ENCODE measurements around the gene GABRG3. TPM values are rescaled to one million over a fixed set of nuclear protein-coding genes. Genes with fewer than 3 reads are reported as not detected.

GABRG3 gene
- not detected for total RNA-seq
- not detected for polyA plus RNA-seq

DNA sequence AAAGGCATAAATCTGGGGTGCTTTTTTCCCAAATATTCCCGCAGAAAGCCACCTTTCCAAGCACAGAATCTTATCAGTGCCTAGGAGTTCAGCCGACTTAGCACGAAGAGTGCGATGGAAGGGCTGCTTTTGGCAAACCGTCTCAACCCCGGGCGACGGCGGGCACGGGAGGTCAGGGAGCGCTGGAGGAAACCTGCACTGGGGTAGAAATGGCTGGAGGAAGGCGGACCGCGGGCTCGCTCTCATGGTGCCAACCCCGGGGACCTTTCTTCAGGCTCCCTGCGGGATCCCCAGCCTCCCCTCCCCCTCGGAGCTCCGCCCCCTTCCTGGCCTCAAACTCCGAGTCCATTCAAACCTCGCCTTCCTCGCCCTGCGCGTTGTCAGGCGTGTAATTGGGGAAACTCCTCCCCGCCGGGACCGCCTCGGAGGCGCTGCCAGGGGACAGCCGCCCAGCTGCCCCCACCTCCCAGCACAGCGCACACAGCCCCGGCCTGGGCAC lies at the start of gene GABRG3:
GABRG3 (plus strand) TSS at position 470 of the 499 bp plus-strand sequence.
- Mint-ChIP-seq H3K27ac (no peak within 1 kb of the TSS), H3K9me3 (peaks cover 0 to 15% (median 7%) of the 10 kb centered on the region in 8 donors), H3K27me3 (peaks cover 2 to 10% of the 10 kb centered on the region in 2 donors), H3K4me1 (no peaks in the 10 kb centered on the region), H3K36me3 (no peaks in the 10 kb centered on the region), H3K4me3 (peak within 1 kb of the TSS in 1 of 8 donors; percentile 56)
- no peak for DNase-seq
- Histone ChIP-seq H3K36me3 (ENCODE audit: insufficient read depth, low read length) (no peaks in the 10 kb centered on the region), H3K27ac (ENCODE audit: low read depth, low read length) (no peak within 1 kb of the TSS), H3K9me3 (ENCODE audit: control insufficient read depth in 1 of 2, low read length in 2 of 2) (no peaks in the 10 kb centered on the region), H3K4me3 (ENCODE audit: low read length in 2 of 2) (no peak within 1 kb of the TSS), H3K27me3 (ENCODE audit: insufficient read depth, low read length) (no peaks in the 10 kb centered on the region), H3K4me1 (ENCODE audit: insufficient read depth, low read length) (no peaks in the 10 kb centered on the region)
- POLR2A ChIA-PET (ENCODE audit: partially characterized antibody): no interaction called here
- CTCF ChIA-PET (ENCODE audit: partially characterized antibody): no interaction called here
- intact Hi-C loops (cut with micrococcal nuclease): no loop called here

- no peak for DNase-seq
- H3K27ac Mint-ChIP-seq: no peak overlapping the region
Measured at GRCh38 chr15:26921433-26921832, 49.5 kb upstream of the GABRG3 start.

DNA sequence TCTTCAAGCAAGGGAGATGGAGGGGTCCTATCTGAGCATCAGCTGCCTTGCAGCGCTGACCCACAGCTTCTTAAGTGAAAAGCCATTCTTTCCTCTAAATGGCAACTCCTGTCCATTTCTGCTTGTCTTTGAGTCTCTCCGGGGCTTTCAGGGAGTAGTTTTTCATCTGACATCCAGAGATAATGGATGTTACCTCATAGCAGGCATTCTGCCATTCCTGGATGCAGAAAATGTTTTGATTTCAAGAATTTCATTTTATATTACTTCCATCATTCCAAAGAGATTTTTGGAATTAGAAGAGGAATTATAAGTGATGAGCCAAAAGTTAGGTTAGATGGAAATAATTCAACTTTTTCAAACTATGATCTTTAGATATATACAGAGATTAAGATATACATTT lies 44.9 kb upstream of the GABRG3 start:
- ChIA-PET POLR2A (ENCODE audit: partially characterized antibody) (no interaction called here), CTCF (ENCODE audit: partially characterized antibody) (no interaction called here)
- no peaks in the 10 kb centered on the region for H3K36me3 Mint-ChIP-seq
- peaks cover 0 to 11% (median 3%) of the 10 kb centered on the region in 8 donors for H3K9me3 Mint-ChIP-seq
- Histone ChIP-seq H3K27me3 (ENCODE audit: insufficient read depth, low read length) (no peaks in the 10 kb centered on the region), H3K9me3 (ENCODE audit: control insufficient read depth in 1 of 2, low read length in 2 of 2) (no peaks in the 10 kb centered on the region), H3K4me3 (ENCODE audit: low read length in 2 of 2) (no peak overlapping the region), H3K4me1 (ENCODE audit: insufficient read depth, low read length) (no peaks in the 10 kb centered on the region), H3K36me3 (ENCODE audit: insufficient read depth, low read length) (no peaks in the 10 kb centered on the region), H3K27ac (ENCODE audit: low read depth, low read length) (no peak overlapping the region)
- no peak overlapping the region for H3K4me3 Mint-ChIP-seq
- no peaks in the 10 kb centered on the region for H3K27me3 Mint-ChIP-seq
- DNase-seq: no peak
- no peak overlapping the region for H3K27ac Mint-ChIP-seq
- no peaks in the 10 kb centered on the region for H3K4me1 Mint-ChIP-seq
- intact Hi-C loops (cut with micrococcal nuclease): no loop called here

More at GRCh38 chr15:26921433-26921832, 49.5 kb upstream of the GABRG3 start:
- H3K9me3 ChIP-seq (ENCODE audit: control insufficient read depth in 1 of 2, low read length in 2 of 2): no peaks in the 10 kb centered on the region
- intact Hi-C loops (cut with micrococcal nuclease): no loop called here
- Mint-ChIP-seq H3K4me3 (no peak overlapping the region), H3K27me3 (no peaks in the 10 kb centered on the region), H3K4me1 (no peaks in the 10 kb centered on the region), H3K36me3 (no peaks in the 10 kb centered on the region), H3K9me3 (peaks cover 3 to 11% (median 5%) of the 10 kb centered on the region in 8 donors)
- no peak overlapping the region for H3K4me3 ChIP-seq (ENCODE audit: low read length in 2 of 2)
- no peaks in the 10 kb centered on the region for H3K27me3 ChIP-seq (ENCODE audit: insufficient read depth, low read length)
- CTCF ChIA-PET (ENCODE audit: partially characterized antibody): no interaction called here
- no peaks in the 10 kb centered on the region for H3K36me3 ChIP-seq (ENCODE audit: insufficient read depth, low read length)
- POLR2A ChIA-PET (ENCODE audit: partially characterized antibody): no interaction called here
- H3K4me1 ChIP-seq (ENCODE audit: insufficient read depth, low read length): no peaks in the 10 kb centered on the region
- no peak overlapping the region for H3K27ac ChIP-seq (ENCODE audit: low read depth, low read length)

- intact Hi-C loops (cut with micrococcal nuclease): no loop called here
- H3K36me3 ChIP-seq (ENCODE audit: insufficient read depth, low read length): no peaks in the 10 kb centered on the region
- no peaks in the 10 kb centered on the region for H3K27me3 Mint-ChIP-seq
- no peaks in the 10 kb centered on the region for H3K4me1 Mint-ChIP-seq
- no peaks in the 10 kb centered on the region for H3K36me3 Mint-ChIP-seq
- ChIA-PET CTCF (ENCODE audit: partially characterized antibody) (no interaction called here), POLR2A (ENCODE audit: partially characterized antibody) (no interaction called here)
- no peaks in the 10 kb centered on the region for H3K4me1 ChIP-seq (ENCODE audit: insufficient read depth, low read length)
- no peak overlapping the region for H3K4me3 Mint-ChIP-seq
- no peaks in the 10 kb centered on the region for H3K9me3 ChIP-seq (ENCODE audit: control insufficient read depth in 1 of 2, low read length in 2 of 2)
- no peak overlapping the region for H3K27ac ChIP-seq (ENCODE audit: low read depth, low read length)
- H3K27me3 ChIP-seq (ENCODE audit: insufficient read depth, low read length): no peaks in the 10 kb centered on the region
- H3K27ac Mint-ChIP-seq: no peak overlapping the region
- DNase-seq: no peak
- no peak overlapping the region for H3K4me3 ChIP-seq (ENCODE audit: low read length in 2 of 2)
- H3K9me3 Mint-ChIP-seq: peaks cover 2 to 17% (median 6%) of the 10 kb centered on the region in 8 donors
Measured at GRCh38 chr15:26928051-26928450, 42.9 kb upstream of the GABRG3 start.

GRCh38 chr15:26929588-26929987 lies 41.4 kb upstream of the GABRG3 start:
- CTCF ChIA-PET (ENCODE audit: partially characterized antibody): no interaction called here
- H3K27me3 Mint-ChIP-seq: no peaks in the 10 kb centered on the region
- Histone ChIP-seq H3K27ac (ENCODE audit: low read depth, low read length) (no peak overlapping the region), H3K36me3 (ENCODE audit: insufficient read depth, low read length) (no peaks in the 10 kb centered on the region), H3K4me1 (ENCODE audit: insufficient read depth, low read length) (no peaks in the 10 kb centered on the region), H3K9me3 (ENCODE audit: control insufficient read depth in 1 of 2, low read length in 2 of 2) (no peaks in the 10 kb centered on the region), H3K4me3 (ENCODE audit: low read length in 2 of 2) (no peak overlapping the region), H3K27me3 (ENCODE audit: insufficient read depth, low read length) (no peaks in the 10 kb centered on the region)
- no peak overlapping the region for H3K27ac Mint-ChIP-seq
- intact Hi-C loops (cut with micrococcal nuclease): no loop called here
- POLR2A ChIA-PET (ENCODE audit: partially characterized antibody): no interaction called here
- no peak for DNase-seq
- H3K9me3 Mint-ChIP-seq: peaks cover 2 to 16% (median 7%) of the 10 kb centered on the region in 8 donors
- no peaks in the 10 kb centered on the region for H3K36me3 Mint-ChIP-seq
- no peak overlapping the region for H3K4me3 Mint-ChIP-seq
- H3K4me1 Mint-ChIP-seq: no peaks in the 10 kb centered on the region

GRCh38 chr15:26934848-26935247 lies 36.1 kb upstream of the GABRG3 start:
- H3K9me3 ChIP-seq (ENCODE audit: control insufficient read depth in 1 of 2, low read length in 2 of 2): no peaks in the 10 kb centered on the region
- intact Hi-C loops (cut with micrococcal nuclease): no loop called here
- Mint-ChIP-seq H3K27ac (no peak overlapping the region), H3K4me3 (no peak overlapping the region), H3K9me3 (peaks cover 2 to 22% (median 8%) of the 10 kb centered on the region in 8 donors), H3K27me3 (peaks cover 0 to 1% of the 10 kb centered on the region in 2 donors), H3K36me3 (no peaks in the 10 kb centered on the region), H3K4me1 (no peaks in the 10 kb centered on the region)
- H3K27me3 ChIP-seq (ENCODE audit: insufficient read depth, low read length): no peaks in the 10 kb centered on the region
- no peak for DNase-seq
- POLR2A ChIA-PET (ENCODE audit: partially characterized antibody): no interaction called here
- H3K4me1 ChIP-seq (ENCODE audit: insufficient read depth, low read length): no peaks in the 10 kb centered on the region
- no peaks in the 10 kb centered on the region for H3K36me3 ChIP-seq (ENCODE audit: insufficient read depth, low read length)
- H3K4me3 ChIP-seq (ENCODE audit: low read length in 2 of 2): no peak overlapping the region
- CTCF ChIA-PET (ENCODE audit: partially characterized antibody): no interaction called here
- no peak overlapping the region for H3K27ac ChIP-seq (ENCODE audit: low read depth, low read length)

DNA sequence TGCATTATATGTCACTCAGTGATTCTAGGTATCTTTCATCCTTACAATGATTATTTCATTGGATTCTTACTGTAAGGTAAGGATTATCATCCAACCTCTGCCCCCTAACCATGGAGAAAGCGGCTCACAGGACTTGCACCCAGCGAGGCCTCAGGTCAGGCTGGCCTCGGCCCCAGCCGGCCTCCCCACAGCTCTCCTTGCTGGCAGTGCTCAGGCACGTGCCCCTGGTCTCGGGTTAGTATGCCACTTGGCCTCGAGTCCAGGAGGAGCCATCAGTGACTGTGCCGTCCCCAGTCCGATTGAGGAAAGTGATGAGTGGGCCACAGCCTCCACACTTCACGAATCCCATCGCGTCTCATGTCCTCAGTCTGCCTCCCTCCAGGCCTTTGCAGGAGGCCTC lies 35.7 kb upstream of the GABRG3 start:
- POLR2A ChIA-PET (ENCODE audit: partially characterized antibody): no interaction called here
- H3K9me3 Mint-ChIP-seq: peaks cover under 1 to 21% (median 7%) of the 10 kb centered on the region in 8 donors

DNA sequence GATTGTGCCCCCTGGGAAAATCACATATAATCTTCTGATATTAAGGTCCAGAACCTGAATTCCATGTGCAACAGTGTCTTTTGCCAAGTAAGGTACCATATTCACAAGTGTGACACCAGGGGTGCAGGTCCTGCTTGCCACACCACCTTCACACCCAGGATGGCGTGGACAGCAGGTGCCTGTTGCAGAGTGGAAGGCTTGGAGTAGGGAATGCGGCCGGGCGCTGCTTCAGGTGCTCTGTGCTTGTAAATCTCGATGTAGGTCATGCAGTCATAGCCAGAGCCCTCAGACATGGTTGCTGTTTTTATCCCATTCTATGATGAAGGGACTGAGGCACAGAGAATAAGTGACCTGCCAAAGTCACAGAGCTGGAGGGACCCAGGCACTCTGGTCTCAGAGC lies 34.5 kb upstream of the GABRG3 start:
- DNase-seq: no peak
- no peak overlapping the region for H3K27ac ChIP-seq (ENCODE audit: low read depth, low read length)

More for the DNA sequence above, 35.7 kb upstream of the GABRG3 start:
- no peak for DNase-seq
- no peak overlapping the region for H3K4me3 Mint-ChIP-seq
- Histone ChIP-seq H3K27ac (ENCODE audit: low read depth, low read length) (no peak overlapping the region), H3K4me1 (ENCODE audit: insufficient read depth, low read length) (no peaks in the 10 kb centered on the region), H3K36me3 (ENCODE audit: insufficient read depth, low read length) (no peaks in the 10 kb centered on the region), H3K9me3 (ENCODE audit: control insufficient read depth in 1 of 2, low read length in 2 of 2) (no peaks in the 10 kb centered on the region), H3K27me3 (ENCODE audit: insufficient read depth, low read length) (no peaks in the 10 kb centered on the region), H3K4me3 (ENCODE audit: low read length in 2 of 2) (no peak overlapping the region)
- CTCF ChIA-PET (ENCODE audit: partially characterized antibody): no interaction called here
- H3K27ac Mint-ChIP-seq: no peak overlapping the region
- no peaks in the 10 kb centered on the region for H3K4me1 Mint-ChIP-seq
- intact Hi-C loops (cut with micrococcal nuclease): no loop called here
- H3K27me3 Mint-ChIP-seq: peaks cover 0 to 1% of the 10 kb centered on the region in 2 donors
- H3K36me3 Mint-ChIP-seq: no peaks in the 10 kb centered on the region

More for the DNA sequence above, 34.5 kb upstream of the GABRG3 start:
- Histone ChIP-seq H3K9me3 (ENCODE audit: control insufficient read depth in 1 of 2, low read length in 2 of 2) (no peaks in the 10 kb centered on the region), H3K36me3 (ENCODE audit: insufficient read depth, low read length) (no peaks in the 10 kb centered on the region), H3K27me3 (ENCODE audit: insufficient read depth, low read length) (no peaks in the 10 kb centered on the region), H3K4me1 (ENCODE audit: insufficient read depth, low read length) (no peaks in the 10 kb centered on the region), H3K4me3 (ENCODE audit: low read length in 2 of 2) (no peak overlapping the region)
- POLR2A ChIA-PET (ENCODE audit: partially characterized antibody): no interaction called here
- intact Hi-C loops (cut with micrococcal nuclease): no loop called here
- no peaks in the 10 kb centered on the region for H3K4me1 Mint-ChIP-seq
- H3K27ac Mint-ChIP-seq: no peak overlapping the region
- peaks cover 0 to 1% of the 10 kb centered on the region in 2 donors for H3K27me3 Mint-ChIP-seq
- H3K4me3 Mint-ChIP-seq: no peak overlapping the region
- peaks cover 0 to 19% (median 6%) of the 10 kb centered on the region in 8 donors for H3K9me3 Mint-ChIP-seq
- CTCF ChIA-PET (ENCODE audit: partially characterized antibody): no interaction called here
- H3K36me3 Mint-ChIP-seq: no peaks in the 10 kb centered on the region

Measured in CD4-positive, alpha-beta memory T cell (primary cell).